Measurements from ENCODE around the gene FARP2. TPM values are rescaled to one million over a fixed set of nuclear protein-coding genes. Genes with fewer than 3 reads are reported as not detected.

Gene FARP2
- total and polyA plus RNA-seq, 2 of the 13 experiments (the other 11 are each of a cell fraction or from before 2014, with no cell fraction given), result 28.0 to 45.4 TPM

- H3K4me3 ChIP-seq (replicated peaks in 1 of 3; ENCODE audit: insufficient read depth in 1 of 3, low read depth in 2 of 3, low read length in 3 of 3), result no peak overlapping the region
- H3K4me1 ChIP-seq (ENCODE audit: insufficient read depth, low read length), result no peaks in the 10 kb centered on the region
- ATAC-seq, result no peak
- H3K9ac ChIP-seq (ENCODE audit: insufficient read depth, low read depth, low read length), result no peak overlapping the region
- intact Hi-C loops (cut with micrococcal nuclease; ENCODE audit: unreplicated experiment) (no loop called here), in situ Hi-C loops (cut with HindIII; ENCODE audit: extremely low pct_ligation_motif_present, low pct_unique_long_range_greater_than_20kb) (no loop called here)
- no peaks in the 10 kb centered on the region for H3K27me3 ChIP-seq (ENCODE audit: control insufficient read depth in 1 of 2, insufficient read depth in 2 of 2, low read length in 2 of 2)
- CTCF ChIA-PET (ENCODE audit: low intra/inter-chr PET ratio, low total read pairs), result no interaction called here
- no peaks in the 10 kb centered on the region for H4K20me1 ChIP-seq (ENCODE audit: insufficient read depth, low read length)
- H3K36me3 ChIP-seq (replicated peaks in 1 of 2; ENCODE audit: control insufficient read depth in 1 of 2, insufficient read depth in 2 of 2, low read length in 2 of 2), result no peaks in the 10 kb centered on the region
- H2AFZ ChIP-seq (ENCODE audit: low read length), result no peak overlapping the region
- POLR2A ChIA-PET, result no interaction called here
- H3K9me3 ChIP-seq (ENCODE audit: low read length), result no peaks in the 10 kb centered on the region
- no TSS peak for BruUV-seq (replicated peaks)
- TF ChIP-seq RFX3 (CRISPR knock-in tag; IDR thresholded peaks at IDR 0.05) (no peak), PRDM15 (CRISPR knock-in tag; IDR thresholded peaks at IDR 0.05) (no peak), ARID5B (CRISPR knock-in tag; IDR thresholded peaks at IDR 0.05) (no peak), BRF2 (CRISPR knock-in tag; IDR thresholded peaks at IDR 0.05) (no peak), THRA (CRISPR knock-in tag; IDR thresholded peaks at IDR 0.05; ENCODE audit: borderline replicate concordance) (no peak), ZFAT (CRISPR knock-in tag; conservative IDR thresholded peaks at IDR 0.05) (no peak), NR1H2 (CRISPR knock-in tag; IDR thresholded peaks at IDR 0.05; ENCODE audit: borderline replicate concordance, low read depth) (no peak)
- no peak overlapping the region for H3K27ac ChIP-seq (ENCODE audit: extremely low read length, insufficient read depth, low read length)
- H3K4me2 ChIP-seq (ENCODE audit: low read depth, low read length), result no peak overlapping the region
- FAIRE-seq, result no peak
- DNase-seq (ENCODE audit: low spot score), result no peak
- no peaks in the 10 kb centered on the region for H3K79me2 ChIP-seq (ENCODE audit: insufficient read depth, low read length)
- 94% methylated on average over 18 of the region's 18 CpGs for WGBS (ENCODE audit: low lambda C conversion rate)
These were observed 107.4 kb downstream of the FARP2 start for GRCh38 chr2:241463276-241464135.

Data from HepG2 (cell line).